Mesothelial cell of epicardium (in vitro differentiated cells): ENCODE measurements around the gene IMPDH1. TPM values are rescaled to one million over a fixed set of nuclear protein-coding genes. Genes with fewer than 3 reads are reported as not detected.
"Not testable (repeated sequence)": the region's sequence is repeated elsewhere in the genome, so short reads cannot be mapped to it uniquely, and the experiment has no call there.

ENCODE experiments used
- DNase-seq, 2 experiments: peaks; one replicate each; pipeline ENCODE4 v3.0.0; 2021; ENCODE audit warnings: low spot score in 2 of 2; ENCODE audit not compliant: unreplicated experiment in 2 of 2
- H3K27ac Mint-ChIP-seq: 2 replicates; pipeline ENCODE4 v1.8.0; 2021; ENCODE audit warnings: mixed read lengths
- H3K27me3 Mint-ChIP-seq: 2 replicates; pipeline ENCODE4 v1.8.0; 2021; ENCODE audit warnings: low read depth, mixed read lengths
- H3K36me3 Mint-ChIP-seq: 2 replicates; pipeline ENCODE4 v1.8.0; 2021; ENCODE audit warnings: mixed read lengths
- H3K4me1 Mint-ChIP-seq: 2 replicates; pipeline ENCODE4 v1.8.0; 2021; ENCODE audit warnings: mixed read lengths
- H3K4me3 Mint-ChIP-seq: 2 replicates; pipeline ENCODE4 v1.8.0; 2021; ENCODE audit warnings: mild to moderate bottlenecking, moderate library complexity, mixed read lengths
- H3K9me3 Mint-ChIP-seq: 2 replicates; pipeline ENCODE4 v1.8.0; 2021; ENCODE audit warnings: mixed read lengths
- total RNA-seq: library from RNA; stranded (reverse); gene quantifications from 3 replicates; pipeline ENCODE4 v1.2.1, GENCODE V29; 2021
- TF ChIP-seq, protein P1 (sequence below): fragments of 200-600 bp; sonication (generic); IDR thresholded peaks from one replicate; pipeline ENCODE4 v1.5.0; 2021; ENCODE audit warnings: antibody characterized with exemption; ENCODE audit not compliant: unreplicated experiment

IMPDH1 gene
- total RNA-seq: 39.3 to 41.9 TPM (median 41.7 TPM) in 3 replicates

DNA sequence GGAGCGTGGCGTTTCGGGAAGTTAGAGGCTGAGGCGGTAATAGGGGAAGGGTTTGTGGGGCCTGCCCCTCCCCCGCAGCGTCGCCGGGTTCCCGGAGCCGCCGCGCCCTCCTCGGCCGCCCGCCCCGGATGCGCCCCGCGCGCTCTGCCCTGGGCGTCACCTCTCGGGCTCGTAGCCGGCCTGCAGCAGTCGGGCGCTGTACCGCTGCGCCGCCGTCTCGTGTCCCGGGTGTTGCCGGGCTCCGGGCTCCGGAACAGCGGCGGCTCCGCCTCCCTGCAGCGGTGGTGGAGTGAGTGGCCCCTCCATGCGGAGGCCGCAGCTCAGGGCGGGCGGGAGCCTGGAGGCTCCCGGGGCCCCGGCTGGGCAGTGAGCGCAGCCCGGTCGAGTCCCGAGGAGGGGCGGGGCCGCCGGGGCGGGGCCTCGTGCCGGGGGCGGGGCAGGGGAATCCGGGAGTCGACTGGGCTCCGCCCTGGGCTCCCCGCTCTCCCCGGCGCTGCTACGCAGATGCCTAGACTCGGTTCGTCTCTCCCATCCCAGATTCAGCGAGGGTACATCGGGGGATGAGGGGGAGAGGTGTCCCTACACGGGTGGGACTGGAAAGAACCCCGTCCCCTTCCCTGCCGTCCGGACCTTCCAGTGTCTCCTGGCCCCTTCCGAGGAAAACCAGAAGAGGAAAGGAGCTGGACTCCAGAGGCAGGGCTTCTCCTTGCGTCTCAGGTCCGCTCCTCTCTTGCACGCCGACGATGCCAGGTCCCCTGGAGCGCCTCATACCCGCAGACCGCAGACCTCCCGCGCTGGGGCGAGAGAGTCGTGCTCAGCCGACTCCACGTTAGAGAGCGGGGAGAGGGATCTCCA is at the start of gene IMPDH1:
Gene IMPDH1, minus strand, starts transcription at position 387 of the 855 bp plus-strand sequence. Its CDS starts 81 bp downstream, at position 306.
- DNase-seq: peak; percentile 82 to 89
- Mint-ChIP-seq H3K4me3 (peak within 1 kb of the TSS; percentile 87), H3K9me3 (peaks cover 6% of the 10 kb centered on the region), H3K27me3 (peaks cover 2% of the 10 kb centered on the region), H3K4me1 (peaks cover 30% of the 10 kb centered on the region), H3K27ac (peak within 1 kb of the TSS; percentile 95), H3K36me3 (no peaks in the 10 kb centered on the region)
- TF ChIP-seq, protein P1, sequence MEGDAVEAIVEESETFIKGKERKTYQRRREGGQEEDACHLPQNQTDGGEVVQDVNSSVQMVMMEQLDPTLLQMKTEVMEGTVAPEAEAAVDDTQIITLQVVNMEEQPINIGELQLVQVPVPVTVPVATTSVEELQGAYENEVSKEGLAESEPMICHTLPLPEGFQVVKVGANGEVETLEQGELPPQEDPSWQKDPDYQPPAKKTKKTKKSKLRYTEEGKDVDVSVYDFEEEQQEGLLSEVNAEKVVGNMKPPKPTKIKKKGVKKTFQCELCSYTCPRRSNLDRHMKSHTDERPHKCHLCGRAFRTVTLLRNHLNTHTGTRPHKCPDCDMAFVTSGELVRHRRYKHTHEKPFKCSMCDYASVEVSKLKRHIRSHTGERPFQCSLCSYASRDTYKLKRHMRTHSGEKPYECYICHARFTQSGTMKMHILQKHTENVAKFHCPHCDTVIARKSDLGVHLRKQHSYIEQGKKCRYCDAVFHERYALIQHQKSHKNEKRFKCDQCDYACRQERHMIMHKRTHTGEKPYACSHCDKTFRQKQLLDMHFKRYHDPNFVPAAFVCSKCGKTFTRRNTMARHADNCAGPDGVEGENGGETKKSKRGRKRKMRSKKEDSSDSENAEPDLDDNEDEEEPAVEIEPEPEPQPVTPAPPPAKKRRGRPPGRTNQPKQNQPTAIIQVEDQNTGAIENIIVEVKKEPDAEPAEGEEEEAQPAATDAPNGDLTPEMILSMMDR: no peak

GRCh38 chr7:128459394-128459878 is 49.7 kb upstream of the IMPDH1 start:
- TF ChIP-seq, protein P1: peak; percentile 74
- Mint-ChIP-seq H3K9me3 (no peaks in the 10 kb centered on the region), H3K4me3 (no peak overlapping the region), H3K36me3 (peaks cover 18% of the 10 kb centered on the region), H3K27me3 (no peaks in the 10 kb centered on the region), H3K27ac (peak overlapping the region; percentile 1), H3K4me1 (peaks cover 43% of the 10 kb centered on the region)
- DNase-seq: no peak

DNA sequence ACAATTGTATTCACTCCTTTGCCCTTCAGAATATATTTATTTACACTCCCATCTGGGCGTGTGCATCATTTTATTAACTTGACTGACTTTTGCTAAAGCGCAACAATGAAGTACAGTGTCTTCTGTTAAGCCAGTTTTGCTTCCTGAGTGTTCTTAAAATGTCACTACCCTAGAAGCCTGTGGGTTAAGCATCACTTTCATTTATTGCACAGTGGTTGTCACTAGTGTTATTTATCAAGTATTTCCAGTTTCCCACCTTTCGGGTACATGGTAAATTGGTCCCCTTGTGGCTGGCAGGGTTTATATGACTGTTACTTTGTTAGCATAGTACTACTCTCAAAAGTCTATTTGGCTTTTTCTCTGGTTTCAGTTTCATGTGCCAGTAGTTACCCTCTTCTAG is 49.2 kb upstream of the IMPDH1 start:
- H3K4me1 Mint-ChIP-seq: peaks cover 48% of the 10 kb centered on the region
- no peaks in the 10 kb centered on the region for H3K27me3 Mint-ChIP-seq
- no peak for DNase-seq
- TF ChIP-seq, protein P1: no peak
- H3K27ac Mint-ChIP-seq: no peak overlapping the region
- no peaks in the 10 kb centered on the region for H3K9me3 Mint-ChIP-seq
- H3K4me3 Mint-ChIP-seq: no peak overlapping the region
- H3K36me3 Mint-ChIP-seq: peaks cover 17% of the 10 kb centered on the region

DNA sequence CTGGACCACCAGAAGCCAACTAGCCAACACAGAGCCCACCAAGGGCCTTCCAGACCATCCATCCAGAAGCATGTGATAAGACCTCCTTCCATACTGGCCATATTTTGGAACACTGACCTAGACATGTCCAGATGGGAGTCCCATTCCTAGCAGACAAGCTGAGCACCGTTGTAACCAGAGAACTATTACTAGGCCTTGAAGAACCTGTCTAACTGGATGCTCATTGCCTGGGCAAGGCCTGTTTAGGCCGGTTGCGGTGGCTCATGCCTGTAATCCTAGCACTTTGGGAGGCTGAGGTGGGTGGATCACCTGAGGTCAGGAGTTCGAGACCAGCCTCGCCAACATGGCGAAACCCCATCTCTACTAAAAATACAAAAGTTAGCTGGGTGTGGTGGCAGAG is 47.6 kb upstream of the IMPDH1 start:
- H3K4me3 Mint-ChIP-seq: peak overlapping the region; percentile 96
- not testable (repeated sequence) for H3K27me3 Mint-ChIP-seq, H3K9me3 Mint-ChIP-seq, H3K36me3 Mint-ChIP-seq, DNase-seq
- peaks cover 51% of the 10 kb centered on the region for H3K4me1 Mint-ChIP-seq
- peak overlapping the region; percentile 21 for H3K27ac Mint-ChIP-seq

- Mint-ChIP-seq H3K9me3 (no peaks in the 10 kb centered on the region), H3K36me3 (peaks cover 6% of the 10 kb centered on the region), H3K4me3 (peak overlapping the region; percentile 96), H3K27me3 (no peaks in the 10 kb centered on the region), H3K4me1 (peaks cover 51% of the 10 kb centered on the region), H3K27ac (peak overlapping the region; percentile 92)
- TF ChIP-seq, protein P1: no peak
- DNase-seq: no peak
Measured at GRCh38 chr7:128456255-128456725, 46.5 kb upstream of the IMPDH1 start.
